HCT116 (cell line): ENCODE measurements around the gene ZBTB16. TPM values are rescaled to one million over a fixed set of nuclear protein-coding genes. Genes with fewer than 3 reads are reported as not detected.

ENCODE experiments used
- ATAC-seq: fragments of 200-7000 bp; cut with Tn5 transposase; 2 replicates; pipeline ENCODE4 v1.9.1; 2020; ENCODE audit warnings: mild to moderate bottlenecking, moderate library complexity
- BruUV-seq: library from RNA; stranded (reverse); fragments of 400-500 nt; replicated peaks from 2 replicates; lab custom pipeline; 2021; lab: Mats Ljungman, UMichigan
- CTCF ChIA-PET: fragments of 300-600 bp; sonication (Branson Sonifier 250); formaldehyde crosslinking; loops from one replicate; lab custom pipeline; 2021; ENCODE audit warnings: antibody characterized with exemption; lab: Charles Lee
- POLR2A ChIA-PET: fragments of 300-600, 350-600 bp; sonication (Branson Sonifier 250); formaldehyde crosslinking; loops from one replicate; lab custom pipeline; 2021; ENCODE audit warnings: antibody characterized with exemption; lab: Charles Lee
- RAD21 ChIA-PET, 2 experiments: fragments of 300-600 bp; sonication (Branson Sonifier 250); formaldehyde crosslinking; loops; one replicate each; lab custom pipeline; 2023; ENCODE audit warnings: low total read pairs in 2 of 2; ENCODE audit not compliant: uncharacterized antibody in 2 of 2, unreplicated experiment in 2 of 2, low non-redundant PET in 1 of 2; lab: Charles Lee
- DNase-seq: peaks from one replicate; pipeline ENCODE4 v3.0.0-alpha.2; 2010; ENCODE audit warnings: low read depth, low spot score
- H2AFZ ChIP-seq: fragments of 200-600 bp; shearing (Covaris generic), sonication (generic); 2 replicates; pipeline ENCODE4 v1.6.1; 2017; ENCODE audit warnings: low read depth, mixed run types, mixed read lengths, antibody characterized with exemption, low read length; ENCODE audit not compliant: poor library complexity, severe bottlenecking
- H3K27ac ChIP-seq: 2 replicates; pipeline ENCODE4 v1.5.1; 2012; ENCODE audit warnings: low read depth, low read length
- H3K27me3 ChIP-seq: fragments of 200-600 bp; sonication (generic); 2 replicates; pipeline ENCODE4 v1.6.1; 2016; ENCODE audit warnings: mixed run types, low read length, mixed read lengths; ENCODE audit not compliant: insufficient read depth
- H3K36me3 ChIP-seq, 2 experiments: fragments of 200-500 bp in 1 of 2; fragments of 200-600 bp in 1 of 2; sonication (Bioruptor generic) in 1 of 2; sonication (generic) in 1 of 2; 2 replicates each; pipeline versions ENCODE4 v1.5.1 to v1.6.1; 2014 to 2016; ENCODE audit warnings: low read length in 2 of 2, inconsistent platforms in 1 of 2, mixed read lengths in 1 of 2, mixed run types in 1 of 2; ENCODE audit not compliant: insufficient read depth in 2 of 2, control insufficient read depth in 1 of 2
- H3K4me1 ChIP-seq, 2 experiments: fragments of 200-600 bp in 1 of 2; sonication (generic) in 1 of 2; 2 replicates each; pipeline versions ENCODE4 v1.5.1 to v1.6.1; 2012 to 2017; ENCODE audit warnings: low read length in 2 of 2, inconsistent platforms in 1 of 2, mild to moderate bottlenecking in 1 of 2, mixed read lengths in 1 of 2, mixed run types in 1 of 2, moderate library complexity in 1 of 2; ENCODE audit not compliant: insufficient read depth in 2 of 2, control insufficient read depth in 1 of 2
- H3K4me2 ChIP-seq: fragments of 200-600 bp; sonication (generic); 2 replicates; pipeline ENCODE4 v1.6.1; 2017; ENCODE audit warnings: mixed run types, low read length, mixed read lengths
- H3K4me3 ChIP-seq, 2 experiments: fragments of 200-600 bp in 1 of 2; sonication (generic) in 1 of 2; replicated peaks in 1 of 2; 2 replicates each; pipeline ENCODE4 v1.5.1; 2011 to 2016; ENCODE audit warnings: low read length in 2 of 2, control low read depth in 1 of 2, low read depth in 1 of 2, mild to moderate bottlenecking in 1 of 2, mixed read lengths in 1 of 2, mixed run types in 1 of 2
- H3K79me2 ChIP-seq: fragments of 200-600 bp; sonication (generic); 2 replicates; pipeline ENCODE4 v1.6.1; 2017; ENCODE audit warnings: mild to moderate bottlenecking, mixed run types, low read length, moderate library complexity, mixed read lengths; ENCODE audit not compliant: insufficient read depth
- H3K9ac ChIP-seq: fragments of 200-600 bp; sonication (generic); 2 replicates; pipeline ENCODE4 v1.6.1; 2016; ENCODE audit warnings: low read length, mixed read lengths
- H3K9me2 ChIP-seq: fragments of 200-600 bp; sonication (generic), shearing (Covaris generic); 2 replicates; pipeline ENCODE4 v1.6.1; 2017; ENCODE audit warnings: mixed run types, mild to moderate bottlenecking, moderate library complexity; ENCODE audit not compliant: insufficient read depth
- H3K9me3 ChIP-seq, 2 experiments: fragments of 200-500 bp in 1 of 2; fragments of 200-600 bp in 1 of 2; sonication (Bioruptor generic) in 1 of 2; sonication (generic) in 1 of 2; 2 replicates each; pipeline ENCODE4 v1.6.1; 2014 to 2017; ENCODE audit warnings: low read length in 2 of 2, mixed read lengths in 2 of 2, inconsistent platforms in 1 of 2, low read depth in 1 of 2, mild to moderate bottlenecking in 1 of 2, mixed run types in 1 of 2, moderate library complexity in 1 of 2; ENCODE audit not compliant: control insufficient read depth in 1 of 2, insufficient read depth in 1 of 2
- H4K20me1 ChIP-seq: fragments of 200-600 bp; sonication (generic), shearing (Covaris generic); 2 replicates; pipeline ENCODE4 v1.6.1; 2017; ENCODE audit warnings: mixed run types, mild to moderate bottlenecking, moderate library complexity; ENCODE audit not compliant: insufficient read depth
- CBX3 ChIP-seq: IDR thresholded peaks from 2 replicates; pipeline ENCODE4 v1.6.1; 2012; ENCODE audit warnings: low read depth
- CEBPB ChIP-seq: IDR thresholded peaks from 2 replicates; pipeline ENCODE4 v1.6.1; 2012; ENCODE audit warnings: low read depth
- CTCF ChIP-seq, 3 experiments: fragments of 200-600 bp in 1 of 3; sonication (generic) in 1 of 3; IDR thresholded peaks in 2 of 3; conservative IDR thresholded peaks in 1 of 3; 2 replicates each; pipeline ENCODE4 v1.5.1; 2012 to 2017; ENCODE audit warnings: low read depth in 2 of 3, low read length in 2 of 3, antibody characterized with exemption in 1 of 3, borderline replicate concordance in 1 of 3, control low read depth in 1 of 3, mild to moderate bottlenecking in 1 of 3, mixed read lengths in 1 of 3, mixed run types in 1 of 3, moderate library complexity in 1 of 3; ENCODE audit not compliant: insufficient read depth in 1 of 3
- ELF1 ChIP-seq: IDR thresholded peaks from 2 replicates; pipeline ENCODE4 v1.6.1; 2012; ENCODE audit warnings: low read depth, borderline replicate concordance
- FOSL1 ChIP-seq: IDR thresholded peaks from 2 replicates; pipeline ENCODE4 v1.6.1; 2012; ENCODE audit warnings: low read depth
- MAX ChIP-seq: IDR thresholded peaks from 2 replicates; pipeline ENCODE4 v1.6.1; 2012
- POLR2AphosphoS5 ChIP-seq: IDR thresholded peaks from 2 replicates; pipeline ENCODE4 v1.6.1; 2011; ENCODE audit warnings: mild to moderate bottlenecking, low read depth, low read length, moderate library complexity
- SRF ChIP-seq: IDR thresholded peaks from 2 replicates; pipeline ENCODE4 v1.6.1; 2012; ENCODE audit warnings: low read depth
- TCF7L2 ChIP-seq: IDR thresholded peaks from 2 replicates; pipeline ENCODE4 v1.7.0; 2011; ENCODE audit warnings: borderline replicate concordance, inconsistent platforms; ENCODE audit not compliant: insufficient read depth, insufficient read length; ENCODE audit errors: extremely low read depth
- YY1 ChIP-seq: IDR thresholded peaks from 2 replicates; pipeline ENCODE4 v1.6.1; 2011; ENCODE audit warnings: low read length, low read depth, moderate library complexity, mild to moderate bottlenecking; ENCODE audit not compliant: insufficient replicate concordance; ENCODE audit errors: extremely low read depth
- ZBTB33 ChIP-seq: IDR thresholded peaks from 2 replicates; pipeline ENCODE4 v1.6.1; 2011; ENCODE audit warnings: mild to moderate bottlenecking, low read length, moderate library complexity; ENCODE audit not compliant: insufficient replicate concordance; ENCODE audit errors: extremely low read depth
- intact Hi-C: fragments of 100-400 bp; cut with micrococcal nuclease; formaldehyde crosslinking; loops from 2 replicates; pipeline ENCODE4 v1.10.0; 2022
- total RNA-seq: library from RNA; stranded (reverse); gene quantifications from one replicate; pipeline ENCODE4 v1.2.1, GENCODE V29; 2021; ENCODE audit not compliant: unreplicated experiment

The ZBTB16 gene
- total RNA-seq, 1 experiment from 2014 or later, result 0.30 TPM

GRCh38 chr11:114195981-114196731 lies 136.6 kb downstream of the ZBTB16 start:
- Histone ChIP-seq H3K4me2 (no peak overlapping the region), H3K36me3 (no peaks in the 10 kb centered on the region), H3K27ac (no peak overlapping the region), H2AFZ (no peak overlapping the region), H3K4me1 (no peaks in the 10 kb centered on the region), H3K4me3 (no peak overlapping the region), H4K20me1 (no peaks in the 10 kb centered on the region), H3K9me2 (no peaks in the 10 kb centered on the region), H3K79me2 (no peaks in the 10 kb centered on the region), H3K9me3 (peaks cover 0 to 4% of the 10 kb centered on the region in 2 experiments; a peak in 1 of 4 replicates), H3K27me3 (0 out of 2 replicates have a peak, but pooled peaks cover 2% of the 10 kb centered on the region), H3K9ac (no peak overlapping the region)
- peak; percentile 38; the same call in 1 of the 2 replicates for ATAC-seq
- no TSS peak for BruUV-seq
- ChIA-PET POLR2A (no interaction called here), RAD21 (no interaction called here), CTCF (no interaction called here)
- intact Hi-C loops, result no loop called here
- DNase-seq, result no peak
- TF ChIP-seq ZBTB33 (no peak), FOSL1 (no peak), ELF1 (no peak), POLR2AphosphoS5 (no peak), MAX (no peak), CTCF (IDR thresholded peaks at IDR 0.05 in 2 of 3, conservative IDR thresholded peaks at IDR 0.05 in 1 of 3; ENCODE audit: borderline replicate concordance in 1 of 3, insufficient read depth in 1 of 3, low read depth in 2 of 3, low read length in 2 of 3) (no peak), CEBPB (no peak), CBX3 (no peak), SRF (no peak), TCF7L2 (no peak), YY1 (no peak)
